SU-DHL-6 (cell line): ENCODE data around the gene HSPE1.
"Not testable (repeated sequence)": the region's sequence is repeated elsewhere in the genome, so short reads cannot be mapped to it uniquely, and the experiment has no call there.

Experiments used
- H2AFZ ChIP-seq: fragments of 200-600 bp; sonication (generic); 2 replicates; pipeline ENCODE4 v1.6.1; 2014; ENCODE audit warnings: low read depth, mild to moderate bottlenecking, moderate library complexity, mixed read lengths, antibody characterized with exemption, low read length; ENCODE audit not compliant: severe bottlenecking
- H3F3A ChIP-seq: fragments of 200-600 bp; shearing (Covaris generic); 2 replicates; pipeline ENCODE4 v1.6.0; 2016; ENCODE audit warnings: antibody characterized with exemption, mild to moderate bottlenecking; ENCODE audit not compliant: insufficient read depth
- H3K27ac ChIP-seq: fragments of 200-600 bp; sonication (generic); 2 replicates; pipeline ENCODE4 v1.5.1; 2016; ENCODE audit warnings: low read depth, mild to moderate bottlenecking, low read length, moderate library complexity, mixed read lengths
- H3K27me3 ChIP-seq: fragments of 200-600 bp; sonication (generic), shearing (Covaris generic); 2 replicates; pipeline ENCODE4 v1.6.0; 2014; ENCODE audit warnings: mild to moderate bottlenecking, low read length
- H3K36me3 ChIP-seq: fragments of 200-600 bp; sonication (generic); 2 replicates; pipeline ENCODE4 v1.6.1; 2014; ENCODE audit warnings: mild to moderate bottlenecking, low read length, mixed read lengths
- H3K4me2 ChIP-seq: fragments of 300-600, 200-600 bp; shearing (Covaris generic), sonication (generic); 2 replicates; pipeline ENCODE4 v1.6.0; 2014; ENCODE audit warnings: low read length, low read depth, mild to moderate bottlenecking; ENCODE audit not compliant: poor library complexity, severe bottlenecking
- H3K4me3 ChIP-seq: fragments of 200-600 bp; sonication (generic); 2 replicates; pipeline ENCODE4 v1.5.1; 2014; ENCODE audit warnings: antibody characterized with exemption, low read length, mild to moderate bottlenecking, mixed read lengths; ENCODE audit not compliant: insufficient read depth, poor library complexity, severe bottlenecking
- H3K79me2 ChIP-seq: fragments of 200-600 bp; sonication (generic); 2 replicates; pipeline ENCODE4 v1.6.1; 2014; ENCODE audit warnings: mild to moderate bottlenecking, low read length, moderate library complexity; ENCODE audit not compliant: insufficient read depth
- H3K9ac ChIP-seq: fragments of 200-600 bp; sonication (generic); 2 replicates; pipeline ENCODE4 v1.7.0; 2014; ENCODE audit warnings: mild to moderate bottlenecking, low read length
- H3K9me2 ChIP-seq: fragments of 200-600 bp; sonication (generic); replicated peaks from 2 replicates; pipeline ENCODE4 v1.6.1; 2014; ENCODE audit warnings: low read length; ENCODE audit not compliant: insufficient read depth
- H3K9me3 ChIP-seq: fragments of 200-600 bp; sonication (generic); 2 replicates; pipeline ENCODE4 v1.6.1; 2014; ENCODE audit warnings: low read length, mixed read lengths; ENCODE audit not compliant: insufficient read depth
- H4K20me1 ChIP-seq: fragments of 200-600 bp; sonication (generic); 2 replicates; pipeline ENCODE4 v1.6.1; 2014; ENCODE audit warnings: low read depth, mild to moderate bottlenecking, antibody characterized with exemption, low read length, moderate library complexity, mixed read lengths
- CTCF ChIP-seq: fragments of 200-600 bp; sonication (generic); IDR thresholded peaks from one replicate; pipeline ENCODE4 v1.5.1; 2017; ENCODE audit warnings: antibody characterized with exemption, mild to moderate bottlenecking, low read length, moderate library complexity; ENCODE audit not compliant: insufficient read depth, poor library complexity, severe bottlenecking
- EZH2phosphoT487 ChIP-seq: fragments of 200-600 bp; sonication (generic), shearing (Covaris generic); conservative IDR thresholded peaks from 2 replicates; pipeline ENCODE4 v1.6.1; 2018; ENCODE audit warnings: mild to moderate bottlenecking, antibody characterized with exemption, low read length, moderate library complexity, mixed read lengths

HSPE1 gene

GRCh38 chr2:197547163-197547900, 47.2 kb downstream of the HSPE1 start:
- Histone ChIP-seq H3K9me3 (no peaks in the 10 kb centered on the region), H2AFZ (no peak overlapping the region), H3K9me2 (no peaks in the 10 kb centered on the region), H3K4me2 (no peak overlapping the region), H3K27me3 (no peaks in the 10 kb centered on the region), H3K36me3 (peaks cover 31% of the 10 kb centered on the region; the same call in 1 of the 2 replicates), H3K4me3 (no peak overlapping the region), H3K79me2 (0 out of 2 replicates have a peak, but pooled peaks cover 9% of the 10 kb centered on the region), H3F3A (0 out of 2 replicates have a peak, but pooled peaks cover 5% of the 10 kb centered on the region), H4K20me1 (no peaks in the 10 kb centered on the region), H3K27ac (no peak overlapping the region), H3K9ac (no peak overlapping the region)
- TF ChIP-seq EZH2phosphoT487: no peak
- no peak for TF ChIP-seq CTCF

- H2AFZ ChIP-seq: no peak overlapping the region
- H3F3A ChIP-seq: 0 out of 2 replicates have a peak, but pooled peaks cover 5% of the 10 kb centered on the region
- no peak overlapping the region for H3K4me2 ChIP-seq
- H3K9me2 ChIP-seq: no peaks in the 10 kb centered on the region
- no peaks in the 10 kb centered on the region for H3K9me3 ChIP-seq
- H3K27ac ChIP-seq: no peak overlapping the region
- no peaks in the 10 kb centered on the region for H4K20me1 ChIP-seq
- TF ChIP-seq CTCF (no peak), EZH2phosphoT487 (no peak)
- no peaks in the 10 kb centered on the region for H3K27me3 ChIP-seq
- no peak overlapping the region for H3K9ac ChIP-seq
- no peak overlapping the region for H3K4me3 ChIP-seq
- H3K36me3 ChIP-seq: peaks cover 31% of the 10 kb centered on the region; the same call in 1 of the 2 replicates
- H3K79me2 ChIP-seq: 0 out of 2 replicates have a peak, but pooled peaks cover 9% of the 10 kb centered on the region
These were observed 48.4 kb downstream of the HSPE1 start for GRCh38 chr2:197548582-197548981.

GRCh38 chr2:197551260-197551659, 51.1 kb downstream of the HSPE1 start:
- peaks cover 31% of the 10 kb centered on the region; the same call in 1 of the 2 replicates for H3K36me3 ChIP-seq
- H3K9me2 ChIP-seq, H3K27me3 ChIP-seq, H3K9ac ChIP-seq, H3K79me2 ChIP-seq, H3K27ac ChIP-seq, H3F3A ChIP-seq, H3K4me3 ChIP-seq, H2AFZ ChIP-seq, H3K4me2 ChIP-seq, H3K9me3 ChIP-seq, H4K20me1 ChIP-seq: not testable (repeated sequence)
